Upper lobe of left lung (tissue), 6 donors: ENCODE results near the gene TGFBR3L. TPM values are rescaled to one million over a fixed set of nuclear protein-coding genes. Genes with fewer than 3 reads are reported as not detected.

Experiments
- ATAC-seq, 2 donors: fragments of 200-7000 bp; cut with Tn5 transposase; one replicate each; pipeline ENCODE4 v1.9.1; 2022; ENCODE audit warnings: mild to moderate bottlenecking in 2 of 2, moderate library complexity in 2 of 2; ENCODE audit not compliant: low FRiP score in 2 of 2
- DNase-seq, 2 donors: peaks; one replicate each; pipeline ENCODE4 v3.0.0-alpha.2; 2019 to 2020
- H3K27ac ChIP-seq, 4 donors: fragments of 200-600 bp; sonication (generic); one replicate each; pipeline ENCODE4 v1.5.1; 2016 to 2019
- H3K27me3 ChIP-seq, 4 donors: fragments of 200-600 bp; sonication (generic); one replicate each; pipeline ENCODE4 v1.5.1; 2017 to 2019
- H3K36me3 ChIP-seq, 4 donors: fragments of 200-600 bp; sonication (generic); one replicate each; pipeline ENCODE4 v1.5.1; 2016 to 2019
- H3K4me1 ChIP-seq, 4 donors: fragments of 200-600 bp; sonication (generic); one replicate each; pipeline ENCODE4 v1.5.1; 2018 to 2019
- H3K4me3 ChIP-seq, 4 donors: fragments of 200-600 bp; sonication (generic); one replicate each; pipeline ENCODE4 v1.5.1; 2017 to 2019; ENCODE audit warnings: mild to moderate bottlenecking in 2 of 4, moderate library complexity in 1 of 4
- H3K9me3 ChIP-seq, 4 donors: fragments of 200-600 bp; sonication (generic); one replicate each; pipeline ENCODE4 v1.5.1; 2018 to 2019
- EP300 ChIP-seq, 4 donors: sonication (generic); formaldehyde crosslinking; IDR thresholded peaks; one replicate each; pipeline ENCODE4 v1.5.1; 2017; ENCODE audit warnings: antibody characterized with exemption in 4 of 4, control low read depth in 2 of 4
- POLR2A ChIP-seq, 4 donors: fragments of 450-650 bp; IDR thresholded peaks; one replicate each; pipeline ENCODE4 v1.5.1; 2016 to 2017; ENCODE audit warnings: antibody characterized with exemption in 4 of 4, mild to moderate bottlenecking in 2 of 4
- POLR2AphosphoS5 ChIP-seq, 2 donors: sonication (generic); formaldehyde crosslinking; IDR thresholded peaks; one replicate each; pipeline ENCODE4 v1.5.1; 2017; ENCODE audit warnings: antibody characterized with exemption in 2 of 2
- WGBS, 2 donors: methylation state at CpG; one replicate each; pipeline ENCODE4 v1.1.5; 2017 to 2018; 5-methylcytosine and 5-hydroxymethylcytosine counted together
- total RNA-seq, 6 donors: library from RNA; depleted of rRNA in 4 of 6; stranded (reverse); fragments of >200 nt in 4 of 6; gene quantifications; one replicate each; pipeline versions ENCODE4 v1.1.0 to v1.2.1, GENCODE V29; 2016 to 2021
- TF ChIP-seq, protein P1 (sequence below), 6 experiments: fragments of 450-650 bp in 4 of 6; fragments of 200-600 bp in 2 of 6; sonication (generic) in 2 of 6; IDR thresholded peaks; one replicate each; pipeline ENCODE4 v1.5.1; 2016 to 2019; ENCODE audit warnings: antibody characterized with exemption in 6 of 6
- donor health status: DM: no; HTN: no; CAD: no; lungs with moderate emphysema.
- donor health status: DM: no; HTN: yes; CAD: no; lungs with severe emphysema.

The TGFBR3L gene
- total RNA-seq, 6 donors from 2014 or later = 0.37 to 1.1 TPM; not detected in 4

- ATAC-seq (no peak), DNase-seq (peak in 1 of 2 donors; percentile 83)
- Histone ChIP-seq H3K9me3 (no peaks in the 10 kb centered on the region), H3K4me3 (no peak overlapping the region), H3K27ac (no peak overlapping the region), H3K4me1 (peaks cover 0 to 8% (median 2%) of the 10 kb centered on the region in 4 donors), H3K36me3 (peaks cover 32 to 90% (median 75%) of the 10 kb centered on the region in 4 donors), H3K27me3 (no peaks in the 10 kb centered on the region)
- 93 to 95% methylated on average over 46 to 53 of the region's 55 CpGs for WGBS, 2 donors
- TF ChIP-seq, protein P1, sequence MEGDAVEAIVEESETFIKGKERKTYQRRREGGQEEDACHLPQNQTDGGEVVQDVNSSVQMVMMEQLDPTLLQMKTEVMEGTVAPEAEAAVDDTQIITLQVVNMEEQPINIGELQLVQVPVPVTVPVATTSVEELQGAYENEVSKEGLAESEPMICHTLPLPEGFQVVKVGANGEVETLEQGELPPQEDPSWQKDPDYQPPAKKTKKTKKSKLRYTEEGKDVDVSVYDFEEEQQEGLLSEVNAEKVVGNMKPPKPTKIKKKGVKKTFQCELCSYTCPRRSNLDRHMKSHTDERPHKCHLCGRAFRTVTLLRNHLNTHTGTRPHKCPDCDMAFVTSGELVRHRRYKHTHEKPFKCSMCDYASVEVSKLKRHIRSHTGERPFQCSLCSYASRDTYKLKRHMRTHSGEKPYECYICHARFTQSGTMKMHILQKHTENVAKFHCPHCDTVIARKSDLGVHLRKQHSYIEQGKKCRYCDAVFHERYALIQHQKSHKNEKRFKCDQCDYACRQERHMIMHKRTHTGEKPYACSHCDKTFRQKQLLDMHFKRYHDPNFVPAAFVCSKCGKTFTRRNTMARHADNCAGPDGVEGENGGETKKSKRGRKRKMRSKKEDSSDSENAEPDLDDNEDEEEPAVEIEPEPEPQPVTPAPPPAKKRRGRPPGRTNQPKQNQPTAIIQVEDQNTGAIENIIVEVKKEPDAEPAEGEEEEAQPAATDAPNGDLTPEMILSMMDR (IDR thresholded peaks at IDR 0.05) = no peak
- TF ChIP-seq POLR2A (IDR thresholded peaks at IDR 0.05) = no peak
- TF ChIP-seq EP300 (IDR thresholded peaks at IDR 0.05) = no peak
These were observed 19.4 kb downstream of the TGFBR3L start for GRCh38 chr19:7933828-7934725.

DNA sequence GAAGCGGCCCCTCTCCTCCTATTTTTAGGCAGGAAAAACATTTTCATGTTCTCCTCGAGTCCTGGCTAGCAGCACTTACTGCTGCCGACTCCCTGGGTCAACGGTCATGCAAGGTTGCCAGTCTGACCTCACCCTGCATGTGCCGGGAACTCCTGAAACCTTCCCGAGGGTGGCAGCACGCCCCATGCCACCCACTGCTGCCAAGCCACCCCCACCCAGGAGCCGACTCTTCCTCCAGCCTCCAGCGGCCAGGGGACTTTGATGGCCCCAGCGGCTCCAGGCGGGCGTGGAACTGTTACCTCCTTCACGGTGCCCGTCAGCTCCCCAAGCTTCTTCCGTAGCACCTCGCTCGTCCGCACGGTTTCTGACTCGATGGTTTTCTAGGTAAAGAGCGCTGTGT lies 20.1 kb downstream of the TGFBR3L start:
- Histone ChIP-seq H3K4me1 (peaks cover 0 to 5% (median 2%) of the 10 kb centered on the region in 4 donors), H3K9me3 (no peaks in the 10 kb centered on the region), H3K4me3 (no peak overlapping the region), H3K27me3 (no peaks in the 10 kb centered on the region), H3K27ac (no peak overlapping the region), H3K36me3 (peaks cover 32 to 97% (median 76%) of the 10 kb centered on the region in 4 donors)
- ATAC-seq (no peak), DNase-seq (no peak)
- 93 to 95% methylated on average over 17 to 21 of the region's 21 CpGs for WGBS, 2 donors
- TF ChIP-seq POLR2A (IDR thresholded peaks at IDR 0.05) (no peak), POLR2AphosphoS5 (IDR thresholded peaks at IDR 0.05) (no peak), EP300 (IDR thresholded peaks at IDR 0.05) (no peak)
- TF ChIP-seq, protein P1 (IDR thresholded peaks at IDR 0.05) = no peak

GRCh38 chr19:7940841-7941240 lies 26.2 kb downstream of the TGFBR3L start:
- no peak overlapping the region for H3K27ac ChIP-seq
- no peaks in the 10 kb centered on the region for H3K27me3 ChIP-seq
- peaks cover 8 to 53% (median 34%) of the 10 kb centered on the region in 4 donors for H3K36me3 ChIP-seq
- 93 to 97% methylated on average over 11 to 12 of the region's 13 CpGs for WGBS, 2 donors
- H3K4me3 ChIP-seq = no peak overlapping the region
- TF ChIP-seq, protein P1 (IDR thresholded peaks at IDR 0.05) = no peak
- TF ChIP-seq POLR2A (IDR thresholded peaks at IDR 0.05) = no peak
- TF ChIP-seq EP300 (IDR thresholded peaks at IDR 0.05) = no peak
- TF ChIP-seq POLR2AphosphoS5 (IDR thresholded peaks at IDR 0.05) = no peak
- ATAC-seq = no peak
- H3K4me1 ChIP-seq = peaks cover 8 to 29% (median 13%) of the 10 kb centered on the region in 4 donors
- no peaks in the 10 kb centered on the region for H3K9me3 ChIP-seq
- DNase-seq = peak in 1 of 2 donors; percentile 69

GRCh38 chr19:7941895-7942596 lies 27.4 kb downstream of the TGFBR3L start:
- no peaks in the 10 kb centered on the region for H3K9me3 ChIP-seq
- WGBS, 2 donors = 88 to 91% methylated on average over 19 of the region's 19 CpGs
- peak overlapping the region in 2 of 4 donors; percentile 76 to 81 for H3K4me3 ChIP-seq
- ATAC-seq (no peak), DNase-seq (no peak)
- H3K27ac ChIP-seq = no peak overlapping the region
- H3K4me1 ChIP-seq = peaks cover 8 to 29% (median 13%) of the 10 kb centered on the region in 4 donors
- no peaks in the 10 kb centered on the region for H3K27me3 ChIP-seq
- H3K36me3 ChIP-seq = peaks cover 5 to 41% (median 23%) of the 10 kb centered on the region in 4 donors
- TF ChIP-seq EP300 (IDR thresholded peaks at IDR 0.05) = no peak
- TF ChIP-seq POLR2A (IDR thresholded peaks at IDR 0.05) = no peak
- TF ChIP-seq POLR2AphosphoS5 (IDR thresholded peaks at IDR 0.05) = no peak
- TF ChIP-seq, protein P1 (IDR thresholded peaks at IDR 0.05) = no peak
